HG03432 (cell line): ENCODE data around the gene ADGRG2.

ENCODE experiments used
- ATAC-seq: cut with Tn5 transposase; IDR thresholded peaks from one replicate; pipeline ENCODE4 v1.9.1; 2021; ENCODE audit warnings: mild to moderate bottlenecking, moderate library complexity; ENCODE audit not compliant: unreplicated experiment

ADGRG2 gene

DNA sequence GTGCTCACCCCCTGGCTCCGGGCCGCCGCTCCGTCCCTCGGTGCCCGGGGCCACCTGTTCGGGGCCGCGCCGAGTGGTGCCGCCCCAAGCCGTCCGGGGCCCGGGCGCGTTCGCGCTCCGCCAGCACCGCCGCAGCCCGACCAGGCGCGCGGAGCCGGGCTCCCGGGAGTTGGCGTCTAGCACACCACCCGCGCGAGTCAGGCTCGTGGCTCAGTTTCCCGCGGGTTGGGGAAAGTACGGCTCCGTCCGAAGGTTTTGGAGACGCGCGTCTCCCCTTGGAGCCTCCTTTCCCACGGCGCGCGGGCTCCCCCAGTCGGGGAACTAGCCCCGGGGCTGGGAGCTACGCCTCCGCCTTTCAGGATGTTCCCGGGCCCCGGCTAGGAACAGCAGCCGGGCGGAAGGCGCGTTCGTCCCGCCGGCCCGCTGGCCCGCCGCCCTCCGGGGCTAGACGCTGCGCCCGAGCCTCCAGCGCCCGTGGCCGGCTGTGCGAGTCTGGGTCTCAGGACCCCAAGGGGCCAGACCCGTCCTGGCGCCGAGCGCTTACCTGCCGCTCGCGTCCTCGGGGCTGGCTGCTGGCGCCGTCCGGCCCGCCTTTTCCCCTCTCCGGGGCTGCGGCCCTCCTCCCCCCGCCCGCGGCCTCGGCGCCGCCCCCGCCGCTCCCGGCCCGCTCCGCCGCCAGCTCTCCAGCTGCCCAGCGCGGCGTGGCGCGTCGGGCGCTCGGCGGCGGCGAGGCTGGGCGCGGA is at the start of gene ADGRG2:
ADGRG2 (minus strand) TSS at position 571 of the 743 bp plus-strand sequence. CDS start 53,634 bp downstream, outside the sequence.
- no peak for ATAC-seq

- ATAC-seq = no peak
Measured at GRCh38 chrX:19168609-19169008, 46.3 kb upstream of the ADGRG2 start.

- no peak for ATAC-seq
Measured at GRCh38 chrX:19162851-19163250, 40.6 kb upstream of the ADGRG2 start.

DNA sequence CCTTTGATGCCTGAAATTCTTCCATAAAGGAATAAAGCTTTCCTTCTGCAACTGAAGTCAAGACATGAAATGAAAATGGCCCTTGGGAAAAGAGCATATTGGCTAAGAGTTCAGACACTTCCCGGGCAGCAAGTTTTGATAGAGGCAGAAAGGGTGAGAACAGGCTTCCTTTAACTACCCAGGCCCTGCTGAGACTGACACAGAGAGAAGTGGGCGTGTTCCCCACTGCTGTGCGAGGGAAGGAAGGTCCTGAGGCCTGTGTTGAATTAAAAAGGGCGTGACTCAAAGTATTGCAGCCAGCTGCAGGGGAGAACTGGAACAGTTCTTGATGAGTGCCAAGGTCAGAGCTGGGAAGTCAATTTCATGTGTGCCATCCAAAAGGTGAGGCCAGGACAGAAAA is 33.9 kb upstream of the ADGRG2 start:
- ATAC-seq = no peak

DNA sequence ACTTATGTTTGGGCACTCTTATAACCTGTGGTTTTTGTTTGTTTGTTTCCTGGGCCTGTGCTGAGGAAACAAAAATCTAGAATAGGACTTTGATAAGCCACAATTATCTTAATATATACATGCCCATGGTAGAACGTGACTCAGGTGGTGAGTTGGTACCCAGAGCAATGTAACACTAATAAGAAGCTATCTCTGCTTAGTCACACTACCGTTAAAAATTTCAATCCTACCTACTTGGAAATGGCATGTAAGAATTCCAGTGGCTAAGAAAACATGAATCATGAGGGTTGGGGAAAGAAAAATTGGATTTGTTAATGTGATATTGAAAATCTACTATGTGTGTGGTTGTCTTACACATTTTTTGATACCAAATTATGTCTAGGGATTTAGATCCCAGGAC is 30.5 kb upstream of the ADGRG2 start:
- no peak for ATAC-seq

DNA sequence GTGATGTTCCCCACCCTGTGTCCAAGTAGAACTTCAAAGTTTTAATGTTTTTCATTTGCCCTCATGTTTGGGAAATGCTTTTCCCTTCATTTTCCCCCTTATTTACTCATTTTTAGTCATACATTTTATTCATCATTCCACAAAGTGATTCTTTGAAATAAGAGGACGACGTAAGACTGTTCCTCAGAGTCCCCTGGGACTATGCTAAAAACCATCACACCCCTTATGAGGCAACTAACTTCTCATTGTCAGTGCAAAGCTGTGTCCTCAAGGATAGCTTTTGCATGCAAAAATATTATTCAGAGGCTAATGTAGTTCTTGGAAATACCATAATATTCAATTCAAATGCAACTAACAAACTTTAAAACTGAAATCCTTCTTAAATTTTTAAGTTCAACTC is 14.8 kb upstream of the ADGRG2 start:
- no peak for ATAC-seq

- no peak for ATAC-seq
Measured at GRCh38 chrX:19133784-19134183, 11.5 kb upstream of the ADGRG2 start.

DNA sequence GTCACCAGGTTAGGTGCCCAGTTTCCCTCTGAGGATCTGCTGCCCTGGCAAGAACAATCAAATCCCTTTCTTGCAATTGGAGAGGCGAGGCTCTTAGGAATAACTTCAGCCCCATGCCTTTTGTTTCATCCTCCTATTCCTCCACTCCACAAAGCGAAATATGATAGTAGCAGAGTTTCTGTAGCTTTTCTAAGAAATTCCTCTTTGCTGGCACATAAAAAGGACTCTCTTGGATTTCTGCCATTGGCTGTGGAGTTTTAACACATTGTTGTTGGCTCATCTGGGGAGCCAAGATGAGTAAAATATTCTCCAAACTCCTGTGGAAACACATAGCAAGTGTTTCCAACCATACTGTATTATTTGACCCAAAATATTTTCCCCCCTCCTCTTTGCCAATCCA is 11.0 kb upstream of the ADGRG2 start:
- no peak for ATAC-seq

GRCh38 chrX:19130628-19131027 is 8.4 kb upstream of the ADGRG2 start:
- ATAC-seq = no peak

GRCh38 chrX:19129694-19130093 is 7.4 kb upstream of the ADGRG2 start:
- no peak for ATAC-seq

DNA sequence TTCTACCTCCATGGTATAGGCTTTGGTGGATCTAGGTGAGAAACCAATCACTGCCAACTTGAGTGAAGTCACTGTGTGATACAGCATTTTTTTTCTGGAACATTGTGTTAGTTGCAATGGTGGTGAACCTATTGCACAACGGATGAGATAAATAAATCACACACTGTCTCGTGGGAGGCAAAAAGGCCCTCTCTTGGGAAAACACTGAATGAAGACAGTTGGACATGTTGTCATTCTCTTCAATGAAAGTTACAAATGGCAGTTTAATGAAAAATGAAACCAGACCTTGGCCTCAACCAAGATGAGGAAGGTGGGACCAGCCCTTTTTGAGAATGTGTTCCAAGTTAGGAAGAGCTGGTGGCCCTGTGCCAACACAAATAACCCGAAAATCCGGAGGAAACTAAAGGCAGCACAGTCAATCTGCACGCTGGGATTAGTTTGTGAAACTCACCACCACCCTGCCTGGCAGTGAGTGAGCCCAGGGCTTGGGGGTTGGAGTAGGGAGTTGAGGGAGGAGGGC is 5.4 kb upstream of the ADGRG2 start:
- no peak for ATAC-seq

DNA sequence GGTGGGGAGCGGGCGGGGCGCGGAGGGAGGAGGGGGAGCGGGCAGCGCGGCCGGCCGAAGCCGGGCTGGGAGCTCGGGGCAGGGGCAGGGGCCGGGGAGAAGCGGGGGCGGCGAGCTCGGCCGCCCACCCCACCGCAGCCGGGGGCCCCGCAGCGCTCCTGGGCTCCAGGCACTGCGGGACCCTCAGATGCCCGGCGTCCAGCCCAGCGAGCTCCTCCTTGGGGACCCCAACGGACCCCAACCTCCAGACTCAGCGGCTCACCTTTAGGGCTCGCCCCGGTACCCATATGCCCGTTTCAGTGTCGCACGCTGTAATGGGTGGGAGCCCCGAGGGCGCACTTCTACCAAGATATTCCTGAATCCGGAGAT is 357 bp upstream of the ADGRG2 start:
- ATAC-seq = no peak

GRCh38 chrX:19121466-19121865 is 802 bp downstream of the ADGRG2 start:
- no peak for ATAC-seq

DNA sequence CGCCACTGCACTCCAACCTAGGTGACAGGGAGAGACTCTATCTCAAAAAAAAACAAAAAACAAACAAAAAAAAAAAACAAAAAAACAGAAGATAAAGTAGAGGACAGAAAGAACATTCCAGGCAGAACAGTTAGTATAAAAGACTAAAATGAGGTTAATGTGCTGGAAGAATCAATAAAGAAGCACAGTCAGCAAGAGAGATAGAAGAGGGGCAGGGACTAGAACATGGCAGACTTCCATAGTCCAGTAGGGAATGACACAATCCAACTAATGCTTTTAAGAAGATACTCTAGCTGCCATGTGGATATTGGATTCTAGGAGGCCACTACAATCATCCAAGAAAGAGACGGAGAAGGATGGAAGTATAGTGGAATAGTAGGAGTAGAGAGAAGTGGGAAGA is 11.6 kb downstream of the ADGRG2 start:
- no peak for ATAC-seq

DNA sequence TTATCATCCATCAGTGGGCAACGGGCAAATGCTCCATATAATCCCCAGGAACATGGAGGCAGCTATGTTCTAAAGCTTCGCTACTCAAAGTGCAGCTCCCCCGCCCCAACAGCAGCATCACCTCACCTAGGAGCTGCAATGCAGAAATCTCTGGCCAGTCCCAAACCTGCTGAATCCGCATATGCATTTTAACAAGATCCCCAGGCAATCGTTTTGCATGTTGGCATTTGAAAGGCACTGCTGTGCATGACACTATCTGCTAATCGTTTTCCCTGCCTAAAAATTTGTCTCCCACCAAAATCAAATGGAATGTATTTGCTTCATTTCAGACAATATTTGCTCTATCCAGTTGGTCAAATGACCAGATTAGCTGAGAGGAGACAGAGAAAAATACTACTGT is 15.2 kb downstream of the ADGRG2 start:
- ATAC-seq = no peak

DNA sequence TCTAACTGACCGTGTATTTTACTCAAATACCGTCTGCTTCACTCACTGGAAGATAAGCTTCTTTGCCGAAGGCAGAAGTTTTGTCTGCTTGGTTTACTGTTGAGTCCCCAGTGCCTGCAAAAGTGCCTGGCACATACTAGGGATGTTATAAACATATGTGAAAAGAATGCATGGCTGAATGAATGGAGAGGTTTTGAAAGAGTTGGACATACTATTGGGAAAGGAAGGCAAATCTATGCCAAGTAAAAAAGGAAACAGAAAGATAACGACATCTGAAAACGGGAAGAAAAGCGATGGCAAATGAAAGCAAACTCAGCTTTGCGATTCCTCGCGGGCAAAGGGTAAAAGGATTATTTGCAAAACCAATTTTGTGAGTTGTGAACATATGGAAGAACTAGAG is 21.7 kb downstream of the ADGRG2 start:
- ATAC-seq = no peak

- ATAC-seq = no peak
Measured at GRCh38 chrX:19097553-19098283, 24.6 kb downstream of the ADGRG2 start.

GRCh38 chrX:19096586-19096985 is 25.7 kb downstream of the ADGRG2 start:
- no peak for ATAC-seq

DNA sequence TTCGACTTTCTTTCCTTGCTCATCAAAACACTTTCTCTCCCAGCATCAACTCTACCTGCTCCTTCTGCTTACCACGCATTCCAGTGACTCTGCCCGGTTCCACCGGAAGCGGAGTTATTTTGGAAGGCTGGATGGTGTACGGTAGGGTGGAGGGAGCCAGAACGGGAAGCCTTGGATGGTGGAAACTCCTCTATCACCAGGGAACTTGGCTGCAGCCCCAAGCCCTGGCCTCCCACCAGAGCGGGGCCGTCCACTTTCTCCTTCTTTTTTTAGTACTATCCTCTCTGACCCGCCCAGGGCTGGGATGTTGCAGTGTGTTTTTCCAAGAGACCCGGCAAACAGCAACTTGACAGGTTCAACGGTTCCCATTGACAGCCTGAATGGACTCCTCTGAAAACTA is 27.6 kb downstream of the ADGRG2 start:
- no peak for ATAC-seq

DNA sequence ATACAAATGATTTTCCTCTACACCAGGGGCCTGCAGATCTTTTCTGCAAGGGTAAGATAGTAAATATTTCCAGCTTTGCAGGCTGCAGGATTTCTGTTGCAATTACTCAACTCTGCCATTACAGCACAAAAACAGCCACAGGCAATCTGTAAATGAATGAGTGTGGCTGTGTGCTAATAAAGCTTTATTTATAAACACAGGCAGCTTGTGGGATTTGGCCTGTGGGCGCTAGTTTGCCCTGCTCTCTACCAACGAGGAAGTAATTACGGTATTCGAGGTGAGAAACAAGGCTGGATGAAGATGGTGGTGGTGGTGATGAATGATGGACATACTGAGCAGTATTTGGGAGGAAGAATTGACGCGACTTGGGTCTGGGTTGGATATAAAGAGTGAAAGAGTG is 30.7 kb downstream of the ADGRG2 start:
- no peak for ATAC-seq

DNA sequence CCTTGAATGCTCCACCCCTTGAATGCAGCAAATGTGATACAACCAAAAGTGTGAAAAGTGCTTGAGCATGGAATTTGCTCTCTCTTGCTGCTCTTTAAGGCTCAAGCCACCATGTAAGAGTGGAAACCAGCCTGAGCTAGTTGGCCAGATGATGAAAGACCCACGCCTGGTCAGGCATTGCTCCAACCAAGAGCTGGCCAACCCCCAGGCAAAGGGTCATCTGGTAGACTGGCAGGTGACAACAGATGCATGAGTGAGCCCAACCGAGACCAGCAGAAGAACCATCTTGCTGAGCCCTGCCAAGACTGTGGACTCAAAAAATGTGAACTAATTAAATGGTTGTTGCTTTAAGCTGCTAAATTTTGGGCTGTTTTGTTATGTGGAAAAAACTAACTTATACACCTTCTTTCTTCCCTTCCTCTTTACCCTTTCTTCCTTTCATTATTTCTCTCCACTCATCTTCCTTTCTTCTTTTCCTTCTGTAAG is 32.7 kb downstream of the ADGRG2 start:
- ATAC-seq = no peak

GRCh38 chrX:19086102-19086772 is 36.0 kb downstream of the ADGRG2 start:
- no peak for ATAC-seq
